Measurements from ENCODE around the gene TRIO. TPM values are rescaled to one million over a fixed set of nuclear protein-coding genes. Genes with fewer than 3 reads are reported as not detected.

TRIO gene
- total RNA-seq, 1 donor from 2014 or later = 200 TPM

DNA sequence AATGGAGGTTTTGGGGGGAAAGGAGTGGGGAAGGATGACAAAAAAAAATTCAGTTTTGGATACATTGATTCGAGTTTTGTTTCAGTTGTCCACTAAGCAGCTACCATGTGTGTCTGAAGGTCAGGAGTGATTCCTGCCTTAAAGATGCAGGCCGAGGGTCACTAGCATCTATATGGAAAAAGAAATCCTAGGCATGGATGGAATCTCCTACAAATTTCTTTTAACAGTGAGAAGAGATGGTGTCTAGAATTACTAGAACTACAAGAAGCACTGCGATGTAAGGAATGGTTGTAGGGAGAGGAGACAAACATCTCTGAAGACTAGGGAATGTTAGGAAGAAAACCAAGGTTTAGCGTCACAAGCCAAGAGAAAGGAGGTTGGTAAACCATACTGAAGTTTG lies 19.6 kb upstream of the TRIO start:
- no peak for DNase-seq (ENCODE audit: low spot score)
- Mint-ChIP-seq H3K27me3 (ENCODE audit: low read depth) (no peaks in the 10 kb centered on the region), H3K4me1 (ENCODE audit: low read depth) (peaks cover 8% of the 10 kb centered on the region), H3K4me3 (ENCODE audit: unreplicated experiment) (no peak overlapping the region), H3K9me3 (ENCODE audit: low read depth) (no peaks in the 10 kb centered on the region), H3K27ac (ENCODE audit: unreplicated experiment) (no peak overlapping the region), H3K36me3 (ENCODE audit: low read depth) (no peaks in the 10 kb centered on the region)
- TF ChIP-seq, protein P1, sequence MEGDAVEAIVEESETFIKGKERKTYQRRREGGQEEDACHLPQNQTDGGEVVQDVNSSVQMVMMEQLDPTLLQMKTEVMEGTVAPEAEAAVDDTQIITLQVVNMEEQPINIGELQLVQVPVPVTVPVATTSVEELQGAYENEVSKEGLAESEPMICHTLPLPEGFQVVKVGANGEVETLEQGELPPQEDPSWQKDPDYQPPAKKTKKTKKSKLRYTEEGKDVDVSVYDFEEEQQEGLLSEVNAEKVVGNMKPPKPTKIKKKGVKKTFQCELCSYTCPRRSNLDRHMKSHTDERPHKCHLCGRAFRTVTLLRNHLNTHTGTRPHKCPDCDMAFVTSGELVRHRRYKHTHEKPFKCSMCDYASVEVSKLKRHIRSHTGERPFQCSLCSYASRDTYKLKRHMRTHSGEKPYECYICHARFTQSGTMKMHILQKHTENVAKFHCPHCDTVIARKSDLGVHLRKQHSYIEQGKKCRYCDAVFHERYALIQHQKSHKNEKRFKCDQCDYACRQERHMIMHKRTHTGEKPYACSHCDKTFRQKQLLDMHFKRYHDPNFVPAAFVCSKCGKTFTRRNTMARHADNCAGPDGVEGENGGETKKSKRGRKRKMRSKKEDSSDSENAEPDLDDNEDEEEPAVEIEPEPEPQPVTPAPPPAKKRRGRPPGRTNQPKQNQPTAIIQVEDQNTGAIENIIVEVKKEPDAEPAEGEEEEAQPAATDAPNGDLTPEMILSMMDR (IDR thresholded peaks at IDR 0.05) = no peak

DNA sequence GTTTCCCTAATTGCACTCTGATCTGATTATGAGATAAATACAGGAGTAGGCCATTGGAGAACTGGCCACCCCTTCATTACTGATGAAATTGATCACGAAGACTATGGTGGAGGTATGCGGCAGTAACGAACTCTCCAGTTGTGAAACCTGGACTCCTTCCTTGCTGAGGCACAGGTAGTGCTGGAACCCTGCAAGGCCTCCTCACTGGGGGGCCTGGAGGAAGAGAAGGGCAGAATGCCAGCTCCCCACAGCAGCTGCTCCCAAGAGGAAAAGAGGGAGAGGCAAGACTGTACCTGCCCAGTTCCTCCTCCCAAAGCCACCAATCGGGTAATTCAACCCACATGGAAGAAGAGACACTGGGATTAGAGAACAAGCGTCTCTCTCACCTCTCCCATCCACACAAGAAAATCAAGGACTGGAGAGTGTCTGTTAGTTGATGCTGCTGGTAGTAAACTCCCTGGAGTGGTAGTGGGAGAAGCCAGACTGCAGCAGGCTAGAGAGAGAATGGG lies 19.1 kb upstream of the TRIO start:
- Mint-ChIP-seq H3K4me1 (ENCODE audit: low read depth) (peaks cover 4% of the 10 kb centered on the region), H3K27ac (ENCODE audit: unreplicated experiment) (no peak overlapping the region)

DNA sequence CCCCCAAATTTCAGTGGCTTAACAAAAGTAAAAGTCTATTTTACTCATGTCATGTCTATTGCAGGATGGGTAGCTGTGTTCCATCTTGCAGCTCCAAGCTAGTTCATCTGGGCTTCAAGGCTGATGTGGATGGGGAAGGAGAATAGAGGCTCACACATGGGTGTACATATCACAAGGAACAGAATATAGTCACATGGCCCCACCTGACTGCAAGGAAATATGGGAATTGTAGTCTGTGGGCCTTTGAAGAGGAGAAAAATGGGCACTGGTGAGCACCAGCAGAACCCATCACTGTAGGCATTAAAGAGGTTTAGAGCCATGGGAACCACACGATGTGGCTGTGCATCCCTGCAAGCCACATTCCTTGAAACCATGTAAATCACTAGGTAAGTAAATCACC lies 17.9 kb upstream of the TRIO start:
- Mint-ChIP-seq H3K4me1 (ENCODE audit: low read depth) (no peaks in the 10 kb centered on the region), H3K9me3 (ENCODE audit: low read depth) (no peaks in the 10 kb centered on the region), H3K27me3 (ENCODE audit: low read depth) (no peaks in the 10 kb centered on the region), H3K4me3 (ENCODE audit: unreplicated experiment) (no peak overlapping the region), H3K36me3 (ENCODE audit: low read depth) (no peaks in the 10 kb centered on the region), H3K27ac (ENCODE audit: unreplicated experiment) (no peak overlapping the region)
- TF ChIP-seq, protein P1 (IDR thresholded peaks at IDR 0.05) = no peak
- DNase-seq (ENCODE audit: low spot score) = no peak

More for the DNA sequence above, 19.1 kb upstream of the TRIO start:
- Mint-ChIP-seq H3K9me3 (ENCODE audit: low read depth) (no peaks in the 10 kb centered on the region), H3K27me3 (ENCODE audit: low read depth) (no peaks in the 10 kb centered on the region), H3K4me3 (ENCODE audit: unreplicated experiment) (no peak overlapping the region), H3K36me3 (ENCODE audit: low read depth) (no peaks in the 10 kb centered on the region)
- no peak for DNase-seq (ENCODE audit: low spot score)
- TF ChIP-seq, protein P1 (IDR thresholded peaks at IDR 0.05) = no peak

DNA sequence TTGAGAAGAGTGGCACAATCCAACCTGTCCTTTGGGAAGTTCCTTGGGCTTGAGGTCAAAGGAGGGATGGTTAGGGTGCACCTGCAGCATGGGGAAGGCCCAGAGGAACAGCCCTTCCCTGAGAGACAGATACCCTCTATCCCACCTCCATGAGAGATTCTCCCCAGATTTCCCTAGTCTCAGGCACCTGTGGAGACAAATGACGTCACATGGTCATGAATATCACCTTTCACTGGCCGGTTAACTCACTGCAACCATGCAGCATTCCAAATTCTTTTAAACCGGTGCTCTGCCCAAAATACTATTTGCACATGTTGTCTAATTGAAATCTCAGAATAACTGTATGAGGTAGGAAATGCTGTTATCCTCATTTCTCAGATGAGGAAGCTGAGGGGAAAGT lies 15.6 kb upstream of the TRIO start:
- Mint-ChIP-seq H3K4me1 (ENCODE audit: low read depth) (no peaks in the 10 kb centered on the region), H3K27ac (ENCODE audit: unreplicated experiment) (no peak overlapping the region), H3K4me3 (ENCODE audit: unreplicated experiment) (no peak overlapping the region), H3K27me3 (ENCODE audit: low read depth) (no peaks in the 10 kb centered on the region), H3K36me3 (ENCODE audit: low read depth) (no peaks in the 10 kb centered on the region), H3K9me3 (ENCODE audit: low read depth) (no peaks in the 10 kb centered on the region)
- TF ChIP-seq, protein P1 (IDR thresholded peaks at IDR 0.05) = no peak
- no peak for DNase-seq (ENCODE audit: low spot score)

DNA sequence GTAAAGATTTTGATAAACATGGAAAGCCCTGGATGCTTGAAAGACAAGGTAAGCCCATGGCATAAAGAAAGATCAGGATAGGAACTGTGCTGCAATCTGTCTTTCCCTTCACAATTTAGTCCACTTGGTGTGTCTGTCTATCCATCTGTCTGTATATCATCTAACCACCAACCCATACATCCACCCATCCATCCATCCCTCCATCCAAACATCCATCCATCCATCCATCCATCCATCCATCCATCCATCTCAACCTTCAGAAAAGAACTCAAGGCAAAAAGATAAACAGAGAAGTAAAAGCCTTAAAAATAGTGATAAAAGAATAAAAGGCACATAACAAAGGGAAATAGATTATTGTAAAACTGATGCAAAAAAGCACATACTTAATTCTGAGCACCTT lies 15.1 kb upstream of the TRIO start:
- no peak for DNase-seq (ENCODE audit: low spot score)
- TF ChIP-seq, protein P1 (IDR thresholded peaks at IDR 0.05) = no peak
- H3K27me3 Mint-ChIP-seq (ENCODE audit: low read depth) = no peaks in the 10 kb centered on the region
- H3K9me3 Mint-ChIP-seq (ENCODE audit: low read depth) = no peaks in the 10 kb centered on the region
- no peak overlapping the region for H3K4me3 Mint-ChIP-seq (ENCODE audit: unreplicated experiment)
- H3K27ac Mint-ChIP-seq (ENCODE audit: unreplicated experiment) = no peak overlapping the region
- H3K36me3 Mint-ChIP-seq (ENCODE audit: low read depth) = no peaks in the 10 kb centered on the region
- no peaks in the 10 kb centered on the region for H3K4me1 Mint-ChIP-seq (ENCODE audit: low read depth)

All from chondrocyte (in vitro differentiated cells).